Transverse colon (tissue), 4 donors: ENCODE measurements around the gene ZACN.

Source experiments
- CTCF ChIP-seq, 5 experiments: fragments of 200-600 bp in 3 of 5; fragments of 450-650 bp in 2 of 5; sonication (generic) in 3 of 5; IDR thresholded peaks; 1 replicate in 2 of 5; 2 replicates in 3 of 5; pipeline ENCODE4 v1.5.1; 2016 to 2017; ENCODE audit warnings: antibody characterized with exemption in 5 of 5, inconsistent platforms in 3 of 5, mild to moderate bottlenecking in 2 of 5, moderate library complexity in 1 of 5
- EP300 ChIP-seq: sonication (generic); formaldehyde crosslinking; IDR thresholded peaks from one replicate; pipeline ENCODE4 v1.6.1; 2017; ENCODE audit warnings: antibody characterized with exemption, low read depth
- POLR2A ChIP-seq: fragments of 450-650 bp; IDR thresholded peaks from one replicate; pipeline ENCODE4 v1.6.1; 2016; ENCODE audit warnings: antibody characterized with exemption, mild to moderate bottlenecking, moderate library complexity
- POLR2AphosphoS5 ChIP-seq, 3 donors: sonication (generic); formaldehyde crosslinking; IDR thresholded peaks; one replicate each; pipeline ENCODE4 v1.6.1; 2016; ENCODE audit warnings: antibody characterized with exemption in 3 of 3

GRCh38 chr17:76119409-76120371, 40.7 kb downstream of the ZACN start:
- no peak for TF ChIP-seq CTCF (IDR thresholded peaks at IDR 0.05)
- no peak for TF ChIP-seq POLR2AphosphoS5 (IDR thresholded peaks at IDR 0.05)
- no peak for TF ChIP-seq POLR2A
- TF ChIP-seq EP300 = no peak
